ENCODE results near the gene PTPRD. TPM values are rescaled to one million over a fixed set of nuclear protein-coding genes. Genes with fewer than 3 reads are reported as not detected.

The PTPRD gene
- total and polyA plus RNA-seq, 2 of the 4 experiments (the other 2 are of a cell fraction), result 0.07 to 0.18 TPM

DNA sequence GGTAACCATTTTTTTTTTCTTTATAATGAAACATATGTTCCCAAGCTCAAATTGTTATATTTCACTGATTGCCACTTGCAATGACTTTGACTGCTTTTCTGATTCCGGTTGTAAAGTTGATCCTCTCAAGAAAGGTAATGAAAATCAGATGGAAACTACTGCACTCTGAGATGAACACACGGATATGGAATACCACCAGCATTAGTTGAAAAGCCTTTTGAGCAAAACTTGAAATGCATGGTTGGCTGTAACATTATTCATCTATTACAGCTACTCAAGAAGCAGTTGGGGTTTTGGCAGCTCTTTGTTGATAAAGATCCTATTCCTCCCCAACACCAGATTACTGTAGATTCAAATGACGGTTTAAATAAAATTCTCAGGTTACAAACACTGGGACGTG is 2221.7 kb downstream of the PTPRD start:
- H2BK15ac ChIP-seq (ENCODE audit: low read depth, low read length), result no peak overlapping the region
- no peaks in the 10 kb centered on the region for H3K79me1 ChIP-seq (ENCODE audit: low read depth in 1 of 2, low read length in 2 of 2)
- no TSS peak for BruUV-seq (replicated peaks)
- H3K4me2 ChIP-seq (ENCODE audit: low read depth, low read length), result no peak overlapping the region
- WGBS, 2 experiments (ENCODE audit: extremely low coverage in 2 of 2, insufficient read length in 1 of 2), result no CpG with 5 or more reads among the region's 4 CpGs
- intact Hi-C loops (cut with micrococcal nuclease) (no loop called here), dilution Hi-C loops (cut with HindIII; ENCODE audit: low sequenced_read_pairs, unreplicated experiment) (no loop called here), in situ Hi-C loops (cut with MboI; ENCODE audit: low sequenced_read_pairs) (no loop called here)
- no peak overlapping the region for H3K4ac ChIP-seq (ENCODE audit: low read depth, low read length)
- H3K36me3 ChIP-seq (ENCODE audit: control insufficient read depth, insufficient read depth, low read length), result no peaks in the 10 kb centered on the region
- no peaks in the 10 kb centered on the region for H3K9me1 ChIP-seq (ENCODE audit: insufficient read depth, low read length)
- H4K8ac ChIP-seq (ENCODE audit: low read depth in 2 of 2, low read length in 2 of 2), result no peak overlapping the region
- H4K20me1 ChIP-seq (ENCODE audit: insufficient read depth, low read length), result no peaks in the 10 kb centered on the region
- H2BK20ac ChIP-seq (ENCODE audit: low read depth, low read length), result no peak overlapping the region
- ChIA-PET CTCF (no interaction called here), POLR2A (ENCODE audit: unreplicated experiment) (no interaction called here)
- H3K27ac ChIP-seq (ENCODE audit: insufficient read depth, low read length), result no peak overlapping the region
- no peak overlapping the region for H3K14ac ChIP-seq (replicated peaks; ENCODE audit: low read depth, low read length)
- no peak overlapping the region for H3K9ac ChIP-seq (ENCODE audit: low read depth, low read length)
- H3K9me3 ChIP-seq (ENCODE audit: control insufficient read depth, insufficient read depth, low read length), result no peaks in the 10 kb centered on the region; the same call in 1 of the 2 replicates
- no peak for DNase-seq
- no peak for ATAC-seq (ENCODE audit: low read depth)
- H3K23ac ChIP-seq (ENCODE audit: low read depth, low read length), result no peak overlapping the region
- H2BK120ac ChIP-seq (ENCODE audit: low read depth, low read length), result no peak overlapping the region
- no peak overlapping the region for H4K5ac ChIP-seq (ENCODE audit: low read depth, low read length)
- TF ChIP-seq FOS (IDR thresholded peaks at IDR 0.05; ENCODE audit: low read depth, low read length) (no peak), POLR2A (IDR thresholded peaks at IDR 0.05; ENCODE audit: low read depth, low read length) (no peak), CEBPB (IDR thresholded peaks at IDR 0.05; ENCODE audit: low read depth, low read length) (no peak), MAZ (IDR thresholded peaks at IDR 0.05; ENCODE audit: borderline replicate concordance, low read depth, low read length) (no peak), RFX5 (IDR thresholded peaks at IDR 0.05; ENCODE audit: low read depth, low read length) (no peak), RAD21 (IDR thresholded peaks at IDR 0.05; ENCODE audit: low read length) (no peak), MAFK (IDR thresholded peaks at IDR 0.05; ENCODE audit: low read depth, low read length) (no peak), MXI1 (IDR thresholded peaks at IDR 0.05; ENCODE audit: borderline replicate concordance, low read depth, low read length) (no peak), RCOR1 (IDR thresholded peaks at IDR 0.05; ENCODE audit: insufficient replicate concordance, low read length) (no peak)
- TF ChIP-seq, protein P1, sequence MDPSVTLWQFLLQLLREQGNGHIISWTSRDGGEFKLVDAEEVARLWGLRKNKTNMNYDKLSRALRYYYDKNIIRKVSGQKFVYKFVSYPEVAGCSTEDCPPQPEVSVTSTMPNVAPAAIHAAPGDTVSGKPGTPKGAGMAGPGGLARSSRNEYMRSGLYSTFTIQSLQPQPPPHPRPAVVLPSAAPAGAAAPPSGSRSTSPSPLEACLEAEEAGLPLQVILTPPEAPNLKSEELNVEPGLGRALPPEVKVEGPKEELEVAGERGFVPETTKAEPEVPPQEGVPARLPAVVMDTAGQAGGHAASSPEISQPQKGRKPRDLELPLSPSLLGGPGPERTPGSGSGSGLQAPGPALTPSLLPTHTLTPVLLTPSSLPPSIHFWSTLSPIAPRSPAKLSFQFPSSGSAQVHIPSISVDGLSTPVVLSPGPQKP (IDR thresholded peaks at IDR 0.05; ENCODE audit: borderline replicate concordance, low read depth, low read length), result no peak
- TF ChIP-seq, protein P2, sequence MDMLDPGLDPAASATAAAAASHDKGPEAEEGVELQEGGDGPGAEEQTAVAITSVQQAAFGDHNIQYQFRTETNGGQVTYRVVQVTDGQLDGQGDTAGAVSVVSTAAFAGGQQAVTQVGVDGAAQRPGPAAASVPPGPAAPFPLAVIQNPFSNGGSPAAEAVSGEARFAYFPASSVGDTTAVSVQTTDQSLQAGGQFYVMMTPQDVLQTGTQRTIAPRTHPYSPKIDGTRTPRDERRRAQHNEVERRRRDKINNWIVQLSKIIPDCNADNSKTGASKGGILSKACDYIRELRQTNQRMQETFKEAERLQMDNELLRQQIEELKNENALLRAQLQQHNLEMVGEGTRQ (IDR thresholded peaks at IDR 0.05; ENCODE audit: low read depth, low read length), result no peak
- H4K91ac ChIP-seq (ENCODE audit: insufficient read depth, low read depth, low read length), result no peak overlapping the region
- no peaks in the 10 kb centered on the region for H3K27me3 ChIP-seq (ENCODE audit: control insufficient read depth, insufficient read depth, low read length)
- H2BK5ac ChIP-seq (ENCODE audit: low read depth, low read length, poor library complexity, severe bottlenecking), result no peak overlapping the region
- no peaks in the 10 kb centered on the region for H3K4me1 ChIP-seq (ENCODE audit: control insufficient read depth, insufficient read depth, low read length)
- no peak overlapping the region for H2AK9ac ChIP-seq (replicated peaks; ENCODE audit: low read depth, low read length, poor library complexity)
- H2AK5ac ChIP-seq (ENCODE audit: low read depth, low read length), result no peak overlapping the region
- H3K18ac ChIP-seq (ENCODE audit: low read depth, low read length), result no peak overlapping the region
- H2AFZ ChIP-seq (replicated peaks; ENCODE audit: low read length, poor library complexity), result no peak overlapping the region
- H3K56ac ChIP-seq (ENCODE audit: extremely low read depth, insufficient read depth, low read length), result no peak overlapping the region
- H3K4me3 ChIP-seq (ENCODE audit: insufficient read depth, low read depth, low read length), result no peak overlapping the region
